ENCODE measurements around the gene RTN4RL2.

The RTN4RL2 gene

GRCh38 chr11:57483562-57483918 is 23.2 kb downstream of the RTN4RL2 start:
- peaks cover 53% of the 10 kb centered on the region for H3K27me3 Mint-ChIP-seq
- CTCF ChIA-PET = interaction anchor here (0.5 to 9.2 kb wide), 11 partner anchors 10 to 161 kb away, joined by 3 to 106 read pairs (median 5); partner anchors contain the start of genes RTN4RL2 and SLC43A1
- peaks cover 17% of the 10 kb centered on the region for H3K4me1 Mint-ChIP-seq
- H3K4me3 Mint-ChIP-seq = no peak overlapping the region
- H3K27ac Mint-ChIP-seq = no peak overlapping the region
- H3K9me3 Mint-ChIP-seq = no peaks in the 10 kb centered on the region
- DNase-seq = no peak
- peaks cover 23% of the 10 kb centered on the region for H3K36me3 Mint-ChIP-seq

- H3K9me3 Mint-ChIP-seq = no peaks in the 10 kb centered on the region
- H3K27me3 Mint-ChIP-seq = peaks cover 47% of the 10 kb centered on the region
- CTCF ChIA-PET = interaction anchor here (0.5 to 9.2 kb wide), 11 partner anchors 11 to 160 kb away, joined by 3 to 106 read pairs (median 5); partner anchors contain the start of genes RTN4RL2 and SLC43A1
- peaks cover 17% of the 10 kb centered on the region for H3K4me1 Mint-ChIP-seq
- H3K4me3 Mint-ChIP-seq = no peak overlapping the region
- peaks cover 25% of the 10 kb centered on the region for H3K36me3 Mint-ChIP-seq
- no peak for DNase-seq
- H3K27ac Mint-ChIP-seq = no peak overlapping the region
Observed at GRCh38 chr11:57484141-57484710, 23.9 kb downstream of the RTN4RL2 start.

DNA sequence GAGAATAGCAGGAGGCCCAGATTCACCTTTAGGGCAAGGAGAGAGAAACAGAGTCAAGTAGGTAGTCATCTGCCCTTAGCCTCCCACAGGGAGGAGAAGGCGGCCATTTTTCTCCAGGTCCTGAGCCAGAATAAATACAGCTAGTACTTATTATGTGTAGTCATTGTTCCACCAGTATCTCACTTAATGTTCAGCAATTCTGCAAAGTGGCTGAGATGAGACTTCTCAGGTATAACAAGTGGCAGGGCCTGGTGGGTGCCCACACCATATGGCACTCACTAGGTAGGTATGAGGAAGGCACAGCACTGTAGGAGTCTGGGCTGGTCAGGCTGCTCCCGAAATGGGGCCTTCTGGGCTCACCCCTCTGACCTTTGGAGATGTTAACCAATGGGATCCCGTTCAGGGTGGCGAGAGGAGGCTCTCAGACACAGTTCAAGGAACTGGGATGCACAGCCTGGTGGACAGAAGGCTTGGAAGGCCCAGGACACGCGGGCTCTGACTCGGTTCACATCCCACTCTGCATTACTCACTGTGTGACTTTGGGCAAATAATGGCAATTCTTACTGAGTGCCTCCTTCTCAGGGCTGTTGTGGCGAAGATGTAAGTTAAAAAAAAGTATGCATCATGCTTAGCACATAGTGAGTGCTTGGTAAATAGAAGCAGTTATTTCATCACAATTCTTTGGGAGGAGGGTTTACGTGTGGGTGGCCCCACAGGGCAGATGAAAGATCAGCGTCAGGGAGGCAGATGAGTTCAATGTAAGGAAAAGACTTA is 25.1 kb downstream of the RTN4RL2 start:
- CTCF ChIA-PET = interaction anchor here (1.1 to 9.2 kb wide), 4 partner anchors 7 to 41 kb away, joined by 3 to 106 read pairs (median 57); partner anchors contain the start of gene RTN4RL2
- no peaks in the 10 kb centered on the region for H3K9me3 Mint-ChIP-seq
- no peak for DNase-seq
- H3K36me3 Mint-ChIP-seq = peaks cover 25% of the 10 kb centered on the region
- H3K4me3 Mint-ChIP-seq = no peak overlapping the region
- H3K27ac Mint-ChIP-seq = no peak overlapping the region
- H3K4me1 Mint-ChIP-seq = peaks cover 14% of the 10 kb centered on the region
- peaks cover 37% of the 10 kb centered on the region for H3K27me3 Mint-ChIP-seq

DNA sequence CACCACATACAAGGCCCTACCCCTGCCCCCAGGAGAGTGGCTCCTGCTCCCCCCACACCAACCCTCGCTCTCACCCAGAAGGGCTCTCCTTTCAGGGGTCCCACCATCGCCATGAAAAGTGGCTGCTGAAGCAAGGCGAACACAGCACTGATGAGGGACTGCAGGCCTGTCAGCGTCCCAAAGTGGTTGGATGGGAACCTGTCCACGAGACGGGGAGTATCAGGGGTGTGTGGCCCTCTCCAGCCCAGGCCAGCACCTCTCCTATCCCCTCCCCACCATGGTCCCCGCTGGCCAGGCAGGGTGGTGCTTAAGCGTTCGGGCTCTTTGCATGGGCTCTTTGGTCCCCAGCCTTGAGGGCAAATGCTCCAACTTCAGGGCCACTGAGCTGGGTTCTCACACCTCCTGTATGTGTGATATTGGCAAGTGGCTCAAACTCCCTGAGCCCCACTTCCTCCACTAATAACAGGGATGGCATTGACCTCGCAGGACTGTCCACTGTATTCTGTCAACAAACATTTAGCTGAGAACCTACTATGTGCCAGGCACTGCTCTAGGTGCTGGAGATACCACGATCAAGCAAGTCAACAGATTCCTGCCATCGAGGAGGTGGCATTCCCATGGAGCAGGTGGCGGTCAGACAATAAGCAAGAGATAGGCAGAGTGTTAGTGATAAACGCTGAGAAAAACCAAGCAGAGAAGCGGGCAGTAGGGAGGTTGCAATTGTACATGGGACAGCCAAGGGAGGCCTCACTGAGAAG is 26.9 kb downstream of the RTN4RL2 start:
- H3K9me3 Mint-ChIP-seq = no peaks in the 10 kb centered on the region
- no peak overlapping the region for H3K27ac Mint-ChIP-seq
- H3K4me1 Mint-ChIP-seq = peaks cover 7% of the 10 kb centered on the region
- H3K4me3 Mint-ChIP-seq = no peak overlapping the region
- DNase-seq = no peak
- H3K36me3 Mint-ChIP-seq = peaks cover 37% of the 10 kb centered on the region
- CTCF ChIA-PET = interaction anchor here (1.1 to 4.2 kb wide), 3 partner anchors 27 to 161 kb away, joined by 3 to 23 read pairs (median 3); partner anchors contain the start of gene RTN4RL2
- peaks cover 19% of the 10 kb centered on the region for H3K27me3 Mint-ChIP-seq

- Mint-ChIP-seq H3K4me1 (peaks cover 6% of the 10 kb centered on the region), H3K27ac (no peak overlapping the region), H3K4me3 (no peak overlapping the region), H3K9me3 (no peaks in the 10 kb centered on the region), H3K36me3 (peaks cover 37% of the 10 kb centered on the region), H3K27me3 (peaks cover 11% of the 10 kb centered on the region)
- CTCF ChIA-PET = interaction anchor here (1.1 to 4.2 kb wide), 4 partner anchors 28 to 160 kb away, joined by 3 to 23 read pairs (median 4); partner anchors contain the start of gene RTN4RL2
- no peak for DNase-seq
Observed at GRCh38 chr11:57487920-57488659, 27.8 kb downstream of the RTN4RL2 start.

GRCh38 chr11:57490456-57491248 is 30.3 kb downstream of the RTN4RL2 start:
- peaks cover 32% of the 10 kb centered on the region for H3K36me3 Mint-ChIP-seq
- no peak for DNase-seq
- no peak overlapping the region for H3K27ac Mint-ChIP-seq
- peaks cover 11% of the 10 kb centered on the region for H3K4me1 Mint-ChIP-seq
- no peak overlapping the region for H3K4me3 Mint-ChIP-seq
- H3K27me3 Mint-ChIP-seq = no peaks in the 10 kb centered on the region
- H3K9me3 Mint-ChIP-seq = no peaks in the 10 kb centered on the region
- CTCF ChIA-PET = interaction anchor here (0.8 to 8.8 kb wide), 12 partner anchors 9 to 1026 kb away, joined by 3 to 306 read pairs (median 27); partner anchors contain the start of genes SLC43A1 and TIMM10

DNA sequence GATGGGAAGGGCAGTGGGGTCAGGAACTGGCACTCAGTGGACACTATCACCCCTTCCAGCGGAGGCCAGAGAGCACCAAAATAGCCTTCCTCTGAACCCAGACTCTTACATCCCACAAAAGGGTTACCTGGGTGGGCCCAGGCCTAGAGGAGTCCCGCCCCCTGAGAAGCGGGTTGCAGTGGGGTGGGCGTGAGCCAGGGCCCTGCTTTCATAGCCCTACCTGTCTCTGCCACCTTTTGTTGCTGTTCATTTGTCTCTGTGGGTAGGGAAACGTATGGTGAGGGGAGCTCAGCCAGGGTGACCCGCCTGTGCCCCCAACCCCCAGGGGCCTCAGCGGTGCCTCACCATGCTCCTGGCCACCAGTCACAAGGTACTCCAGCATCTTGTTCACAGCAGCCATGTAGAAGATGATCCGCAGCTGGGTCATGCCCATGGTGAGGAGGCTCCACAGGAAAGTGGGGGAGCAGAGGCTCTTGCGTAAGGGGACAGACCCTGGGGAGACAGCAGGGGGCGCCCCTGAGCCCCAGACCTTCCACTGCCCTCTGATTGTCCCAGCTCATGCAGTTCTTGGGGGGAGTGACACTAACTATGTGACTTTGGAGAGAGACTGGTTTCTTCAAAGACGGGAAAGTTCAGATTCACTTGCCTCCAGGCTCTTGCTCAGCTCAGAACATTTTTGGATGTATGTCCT is 31.2 kb downstream of the RTN4RL2 start:
- peak; percentile 78 for DNase-seq
- peaks cover 33% of the 10 kb centered on the region for H3K36me3 Mint-ChIP-seq

GRCh38 chr11:57493507-57494503 is 33.5 kb downstream of the RTN4RL2 start:
- CTCF ChIA-PET = interaction anchor here (0.8 to 8.8 kb wide), 36 partner anchors 8 to 307 kb away, joined by 3 to 306 read pairs (median 6); partner anchors contain the start of genes RTN4RL2, SLC43A1, SSRP1 and TIMM10
- peaks cover 30% of the 10 kb centered on the region for H3K36me3 Mint-ChIP-seq
- H3K27ac Mint-ChIP-seq = peak overlapping the region; percentile 89
- H3K9me3 Mint-ChIP-seq = no peaks in the 10 kb centered on the region
- peak; percentile 84 for DNase-seq
- H3K4me1 Mint-ChIP-seq = peaks cover 13% of the 10 kb centered on the region
- H3K27me3 Mint-ChIP-seq = no peaks in the 10 kb centered on the region
- H3K4me3 Mint-ChIP-seq = no peak overlapping the region

More for the DNA sequence above, 31.2 kb downstream of the RTN4RL2 start:
- CTCF ChIA-PET = interaction anchor here (0.6 to 8.8 kb wide), 17 partner anchors 10 to 1025 kb away, joined by 3 to 306 read pairs (median 10); partner anchors contain the start of genes SLC43A1 and TIMM10
- peaks cover 13% of the 10 kb centered on the region for H3K4me1 Mint-ChIP-seq
- no peaks in the 10 kb centered on the region for H3K9me3 Mint-ChIP-seq
- no peak overlapping the region for H3K4me3 Mint-ChIP-seq
- H3K27me3 Mint-ChIP-seq = no peaks in the 10 kb centered on the region
- H3K27ac Mint-ChIP-seq = no peak overlapping the region

DNA sequence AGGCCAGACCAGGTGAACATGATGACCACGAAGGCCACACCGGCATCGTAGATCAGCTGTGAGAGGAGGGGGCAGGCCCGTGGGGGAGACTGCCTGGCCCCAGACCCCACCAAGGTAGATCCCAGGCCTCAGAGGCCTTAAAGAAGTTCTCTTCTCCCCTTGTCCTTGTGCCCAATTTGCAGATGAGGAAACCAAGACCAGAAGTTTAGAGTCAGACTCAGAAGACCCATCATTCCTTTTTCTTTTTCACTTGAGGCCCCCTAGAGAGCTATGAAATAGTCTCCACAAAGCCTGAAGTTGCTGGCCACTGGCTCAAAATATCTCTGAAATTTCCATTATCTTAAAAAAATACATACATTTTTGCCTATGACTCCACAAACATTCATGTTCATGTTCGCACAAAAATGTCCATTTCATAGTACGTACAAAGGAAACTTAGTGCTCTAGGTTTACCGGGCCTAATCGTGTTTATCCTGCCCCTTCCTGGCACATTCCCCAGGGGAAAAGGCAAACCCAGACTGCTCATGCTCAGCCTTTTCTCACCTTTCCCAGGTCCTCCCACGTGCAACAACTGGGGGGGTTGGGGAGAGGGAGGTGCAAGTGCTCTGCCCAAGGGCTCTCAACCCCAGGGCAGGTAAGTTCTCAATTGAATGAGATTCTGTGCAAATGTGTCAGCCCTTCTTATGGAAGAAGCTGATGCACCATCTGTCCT is 35.9 kb downstream of the RTN4RL2 start:
- Mint-ChIP-seq H3K4me3 (no peak overlapping the region), H3K36me3 (peaks cover 28% of the 10 kb centered on the region), H3K27ac (peak overlapping the region; percentile 7), H3K27me3 (no peaks in the 10 kb centered on the region), H3K9me3 (no peaks in the 10 kb centered on the region), H3K4me1 (peaks cover 13% of the 10 kb centered on the region)
- CTCF ChIA-PET = interaction anchor here (0.7 to 8.8 kb wide), 4 partner anchors 15 to 144 kb away, joined by 3 to 306 read pairs (median 104); partner anchors contain the start of genes SLC43A1 and TIMM10
- DNase-seq = no peak

- peaks cover 13% of the 10 kb centered on the region for H3K4me1 Mint-ChIP-seq
- no peak overlapping the region for H3K4me3 Mint-ChIP-seq
- no peak for DNase-seq
- no peaks in the 10 kb centered on the region for H3K27me3 Mint-ChIP-seq
- peaks cover 24% of the 10 kb centered on the region for H3K36me3 Mint-ChIP-seq
- CTCF ChIA-PET = interaction anchor here (0.8 to 8.8 kb wide), 4 partner anchors 16 to 147 kb away, joined by 3 to 306 read pairs (median 104); partner anchors contain the start of genes SLC43A1 and TIMM10
- no peak overlapping the region for H3K27ac Mint-ChIP-seq
- H3K9me3 Mint-ChIP-seq = no peaks in the 10 kb centered on the region
Observed at GRCh38 chr11:57497303-57498247, 37.2 kb downstream of the RTN4RL2 start.
